PFSK-1 (cell line): ENCODE results near the gene HCRT.

ENCODE experiments used
- FOXP2 ChIP-seq: optimal IDR thresholded peaks from 2 replicates; pipeline ENCODE3; 2011; ENCODE audit warnings: borderline replicate concordance, control low read depth, inconsistent platforms; ENCODE audit not compliant: insufficient read depth; ENCODE audit errors: extremely low read length, extremely low read depth
- POLR2AphosphoS5 ChIP-seq: IDR thresholded peaks from 2 replicates; pipeline ENCODE4 v1.6.1; 2012; ENCODE audit warnings: low read depth, mild to moderate bottlenecking, control low read depth, low read length, moderate library complexity
- SIN3A ChIP-seq: IDR thresholded peaks from 2 replicates; pipeline ENCODE4 v1.6.1; 2012; ENCODE audit warnings: mild to moderate bottlenecking, low read length, moderate library complexity, borderline replicate concordance; ENCODE audit not compliant: insufficient read depth
- TAF1 ChIP-seq: IDR thresholded peaks from 2 replicates; pipeline ENCODE4 v1.6.1; 2012; ENCODE audit warnings: low read length, control low read depth, borderline replicate concordance; ENCODE audit not compliant: insufficient read depth
- TF ChIP-seq, protein P1 (sequence below), 2 experiments: IDR thresholded peaks; 2 replicates each; pipeline versions ENCODE4 v1.6.1 to v1.8.0; 2011 to 2012; ENCODE audit warnings: low read depth in 2 of 2, low read length in 2 of 2, control low read depth in 1 of 2, inconsistent platforms in 1 of 2, mild to moderate bottlenecking in 1 of 2, moderate library complexity in 1 of 2; ENCODE audit not compliant: insufficient read depth in 1 of 2

Gene HCRT

DNA sequence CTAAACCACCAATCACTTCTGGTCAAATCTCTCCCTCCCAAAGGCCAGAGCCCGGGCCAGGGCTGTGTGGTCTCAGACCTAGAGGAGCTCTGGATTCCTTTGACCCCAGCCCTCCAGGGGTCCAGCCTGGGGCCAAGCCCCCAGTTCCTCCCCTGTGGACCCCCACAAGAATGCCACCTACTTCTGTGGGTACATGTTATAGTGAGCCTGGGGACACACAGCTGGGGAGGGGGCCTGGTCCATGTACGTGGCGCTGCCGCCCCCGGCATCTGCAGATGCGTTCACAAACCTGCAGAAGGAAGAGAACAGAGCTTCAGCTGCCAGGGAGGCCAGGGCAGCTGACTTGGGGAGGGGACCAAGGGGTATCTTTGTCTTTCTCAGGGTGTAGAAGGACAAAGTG is 16.9 kb upstream of the HCRT start:
- TF ChIP-seq TAF1 (no peak), SIN3A (no peak), FOXP2 (no peak), POLR2AphosphoS5 (no peak)
- TF ChIP-seq, protein P1, sequence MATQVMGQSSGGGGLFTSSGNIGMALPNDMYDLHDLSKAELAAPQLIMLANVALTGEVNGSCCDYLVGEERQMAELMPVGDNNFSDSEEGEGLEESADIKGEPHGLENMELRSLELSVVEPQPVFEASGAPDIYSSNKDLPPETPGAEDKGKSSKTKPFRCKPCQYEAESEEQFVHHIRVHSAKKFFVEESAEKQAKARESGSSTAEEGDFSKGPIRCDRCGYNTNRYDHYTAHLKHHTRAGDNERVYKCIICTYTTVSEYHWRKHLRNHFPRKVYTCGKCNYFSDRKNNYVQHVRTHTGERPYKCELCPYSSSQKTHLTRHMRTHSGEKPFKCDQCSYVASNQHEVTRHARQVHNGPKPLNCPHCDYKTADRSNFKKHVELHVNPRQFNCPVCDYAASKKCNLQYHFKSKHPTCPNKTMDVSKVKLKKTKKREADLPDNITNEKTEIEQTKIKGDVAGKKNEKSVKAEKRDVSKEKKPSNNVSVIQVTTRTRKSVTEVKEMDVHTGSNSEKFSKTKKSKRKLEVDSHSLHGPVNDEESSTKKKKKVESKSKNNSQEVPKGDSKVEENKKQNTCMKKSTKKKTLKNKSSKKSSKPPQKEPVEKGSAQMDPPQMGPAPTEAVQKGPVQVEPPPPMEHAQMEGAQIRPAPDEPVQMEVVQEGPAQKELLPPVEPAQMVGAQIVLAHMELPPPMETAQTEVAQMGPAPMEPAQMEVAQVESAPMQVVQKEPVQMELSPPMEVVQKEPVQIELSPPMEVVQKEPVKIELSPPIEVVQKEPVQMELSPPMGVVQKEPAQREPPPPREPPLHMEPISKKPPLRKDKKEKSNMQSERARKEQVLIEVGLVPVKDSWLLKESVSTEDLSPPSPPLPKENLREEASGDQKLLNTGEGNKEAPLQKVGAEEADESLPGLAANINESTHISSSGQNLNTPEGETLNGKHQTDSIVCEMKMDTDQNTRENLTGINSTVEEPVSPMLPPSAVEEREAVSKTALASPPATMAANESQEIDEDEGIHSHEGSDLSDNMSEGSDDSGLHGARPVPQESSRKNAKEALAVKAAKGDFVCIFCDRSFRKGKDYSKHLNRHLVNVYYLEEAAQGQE (IDR thresholded peaks at IDR 0.05; ENCODE audit: insufficient read depth in 1 of 2, low read depth in 2 of 2, low read length in 2 of 2) = no peak

DNA sequence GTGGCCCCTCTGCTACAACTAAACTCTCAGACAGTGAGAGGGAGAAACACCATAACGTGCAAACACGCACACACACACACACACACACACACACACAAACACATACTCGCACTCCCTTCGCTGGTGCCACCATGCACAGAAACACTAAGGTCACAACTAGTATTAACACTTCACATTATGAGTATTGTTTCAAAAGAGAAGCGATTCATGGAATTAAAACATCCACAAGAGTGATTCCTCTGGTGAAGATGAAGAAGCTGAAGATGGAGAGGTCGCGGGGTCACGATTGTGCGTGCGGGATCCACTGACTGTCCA is 16.2 kb upstream of the HCRT start:
- TF ChIP-seq FOXP2 (no peak), SIN3A (no peak), POLR2AphosphoS5 (no peak), TAF1 (no peak)
- TF ChIP-seq, protein P1 (IDR thresholded peaks at IDR 0.05; ENCODE audit: insufficient read depth in 1 of 2, low read depth in 2 of 2, low read length in 2 of 2) = no peak

DNA sequence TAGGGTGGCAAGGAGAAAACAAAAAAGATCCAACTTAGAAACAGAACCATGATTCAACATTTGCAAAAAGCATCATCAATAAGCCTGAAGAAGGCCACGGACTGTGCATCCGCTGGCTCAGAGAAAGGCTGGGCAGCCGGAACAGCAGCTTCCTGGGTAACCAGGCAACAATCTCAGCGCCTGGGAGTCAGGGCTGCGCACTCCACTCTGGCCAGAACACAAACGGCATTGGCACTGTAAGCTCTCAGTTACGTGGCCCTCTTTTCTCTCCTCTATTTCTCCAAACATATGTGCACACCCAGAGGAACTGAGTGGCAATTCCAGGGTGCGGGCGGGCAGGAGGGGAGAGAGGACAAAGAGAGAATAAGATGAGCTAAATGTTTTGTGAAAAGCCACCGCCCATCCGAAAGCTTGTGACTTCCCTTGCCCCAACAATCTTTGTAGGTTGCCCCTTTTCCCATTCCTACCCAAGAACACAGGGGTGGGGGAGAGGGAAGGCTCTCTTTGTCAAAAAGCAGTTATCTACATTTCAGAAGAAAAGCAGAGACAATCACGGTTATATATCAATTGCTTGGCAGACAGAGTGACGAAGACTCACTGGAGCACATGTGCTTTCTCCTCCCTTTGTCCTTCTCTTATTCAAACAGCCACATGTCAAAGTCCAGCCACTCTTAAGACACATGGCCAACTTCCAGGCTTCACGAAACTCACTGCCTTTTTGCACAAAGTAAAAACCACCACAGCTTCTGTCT is 15.6 kb upstream of the HCRT start:
- TF ChIP-seq POLR2AphosphoS5 (no peak), TAF1 (no peak), FOXP2 (no peak), SIN3A (no peak)
- TF ChIP-seq, protein P1 (IDR thresholded peaks at IDR 0.05; ENCODE audit: insufficient read depth in 1 of 2, low read depth in 2 of 2, low read length in 2 of 2) = no peak

DNA sequence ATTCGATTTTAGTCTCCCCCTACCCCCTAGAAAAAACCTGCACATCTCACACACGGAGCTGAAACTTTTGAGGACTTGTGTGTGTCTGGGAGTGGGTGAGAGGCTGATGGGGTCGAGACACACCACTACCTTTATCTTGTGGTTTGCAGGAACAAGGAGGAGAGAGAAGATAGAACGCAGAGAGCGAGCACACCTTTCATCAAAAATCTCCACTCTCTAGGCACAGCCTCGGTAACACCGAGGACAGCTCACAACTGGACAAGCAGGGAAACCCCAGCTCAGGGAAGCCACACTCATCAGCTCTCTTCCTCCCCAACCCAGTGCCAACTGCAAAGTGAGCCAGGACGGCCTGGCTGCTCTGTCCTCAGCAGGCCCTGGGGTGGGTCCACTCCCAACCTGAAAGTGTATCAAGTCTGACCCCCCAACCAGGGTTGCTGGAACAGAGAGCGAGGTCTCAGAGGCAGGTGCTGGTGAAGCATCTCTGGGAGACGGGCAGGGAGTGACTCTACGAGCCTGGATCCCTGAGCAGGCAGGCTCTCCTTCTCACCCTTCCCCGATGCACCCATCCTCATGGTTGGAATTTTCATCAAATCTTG is 14.3 kb upstream of the HCRT start:
- TF ChIP-seq SIN3A (no peak), FOXP2 (no peak), POLR2AphosphoS5 (no peak), TAF1 (no peak)
- TF ChIP-seq, protein P1 (IDR thresholded peaks at IDR 0.05; ENCODE audit: insufficient read depth in 1 of 2, low read depth in 2 of 2, low read length in 2 of 2) = no peak

DNA sequence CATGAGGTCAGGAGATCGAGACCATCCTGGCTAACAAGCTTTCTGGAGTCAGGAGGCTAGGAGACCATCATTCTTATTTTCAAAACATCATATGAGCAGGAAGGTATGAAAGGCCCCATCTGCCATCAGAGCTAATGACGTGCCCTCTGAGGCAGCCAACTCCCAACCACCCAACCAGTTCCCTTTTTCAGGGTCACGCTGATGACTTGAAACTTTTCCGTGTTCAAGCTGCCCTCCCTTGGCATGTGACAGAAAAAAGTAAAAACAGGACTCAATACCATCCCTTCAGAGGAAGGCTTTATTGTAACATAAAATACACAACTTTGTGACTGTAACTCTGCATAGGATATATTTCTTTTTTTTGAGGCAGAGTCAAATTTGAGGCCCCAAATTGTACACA is 13.6 kb upstream of the HCRT start:
- TF ChIP-seq FOXP2 (no peak), SIN3A (no peak), TAF1 (no peak), POLR2AphosphoS5 (no peak)
- TF ChIP-seq, protein P1 (IDR thresholded peaks at IDR 0.05; ENCODE audit: insufficient read depth in 1 of 2, low read depth in 2 of 2, low read length in 2 of 2) = no peak
